ENCODE data around the gene JPH3.

GRCh38 chr16:87634411-87634810, 32.1 kb downstream of the JPH3 start:
- TF ChIP-seq POLR2A (IDR thresholded peaks at IDR 0.05; ENCODE audit: low read length) (no peak), GATA1 (IDR thresholded peaks at IDR 0.05; ENCODE audit: low read depth, low read length) (no peak)
